HepG2 (cell line): ENCODE measurements around the gene SMOC1. TPM values are rescaled to one million over a fixed set of nuclear protein-coding genes. Genes with fewer than 3 reads are reported as not detected.

Source experiments
- DPF2 ChIP-seq: sonication (generic); formaldehyde crosslinking; IDR thresholded peaks from 2 replicates; pipeline ENCODE4 v1.4.0; 2020; ENCODE audit warnings: mild to moderate bottlenecking, low read depth, missing genetic modification reagents, borderline replicate concordance
- JUN ChIP-seq: sonication (generic); formaldehyde crosslinking; IDR thresholded peaks from 2 replicates; pipeline ENCODE4 v1.4.0; 2020; ENCODE audit warnings: mild to moderate bottlenecking, missing genetic modification reagents
- MIXL1 ChIP-seq: IDR thresholded peaks from 2 replicates; pipeline ENCODE4 v1.6.1; 2016
- MTA3 ChIP-seq: sonication (generic); formaldehyde crosslinking; IDR thresholded peaks from 2 replicates; pipeline ENCODE4 v1.4.0; 2020; ENCODE audit warnings: missing genetic modification reagents
- NCOR1 ChIP-seq: fragments of 200-600 bp; sonication (generic); IDR thresholded peaks from 2 replicates; pipeline ENCODE4 v1.7.0; 2017; ENCODE audit warnings: antibody characterized with exemption, low read length, borderline replicate concordance
- NR2F2 ChIP-seq: IDR thresholded peaks from 2 replicates; pipeline ENCODE4 v1.6.1; 2012; ENCODE audit warnings: low read depth, inconsistent platforms, borderline replicate concordance
- SMAD3 ChIP-seq: sonication (generic); formaldehyde crosslinking; IDR thresholded peaks from 2 replicates; pipeline ENCODE4 v1.4.0; 2020; ENCODE audit warnings: missing genetic modification reagents
- SNRNP70 ChIP-seq: fragments of 200-400 bp; formaldehyde crosslinking; IDR thresholded peaks from 2 replicates; pipeline ENCODE4 v1.6.1; 2017; ENCODE audit warnings: mild to moderate bottlenecking, low read depth, low read length, moderate library complexity
- TEF ChIP-seq: sonication (generic); formaldehyde crosslinking; IDR thresholded peaks from 2 replicates; pipeline ENCODE4 v1.5.0; 2020; ENCODE audit warnings: missing genetic modification reagents
- ZBTB8A ChIP-seq: sonication (generic); formaldehyde crosslinking; IDR thresholded peaks from 2 replicates; pipeline ENCODE4 v1.4.0; 2020; ENCODE audit warnings: mild to moderate bottlenecking, low read depth, missing genetic modification reagents, borderline replicate concordance
- ZNF234 ChIP-seq: sonication (generic); formaldehyde crosslinking; conservative IDR thresholded peaks from 2 replicates; pipeline ENCODE4 v1.5.1; 2020; ENCODE audit warnings: mild to moderate bottlenecking, missing genetic modification reagents
- ZNF276 ChIP-seq: sonication (generic); formaldehyde crosslinking; IDR thresholded peaks from 2 replicates; pipeline ENCODE4 v1.4.0; 2020; ENCODE audit warnings: mild to moderate bottlenecking, low read depth, missing genetic modification reagents
- ZNF326 ChIP-seq: sonication (generic); formaldehyde crosslinking; IDR thresholded peaks from 2 replicates; pipeline ENCODE4 v1.4.0; 2020; ENCODE audit warnings: missing genetic modification reagents, borderline replicate concordance
- ZNF34 ChIP-seq: sonication (generic); formaldehyde crosslinking; IDR thresholded peaks from 2 replicates; pipeline ENCODE4 v1.4.0; 2020; ENCODE audit warnings: mild to moderate bottlenecking, missing genetic modification reagents, borderline replicate concordance
- ZNF547 ChIP-seq: sonication (generic); formaldehyde crosslinking; IDR thresholded peaks from 2 replicates; pipeline ENCODE4 v1.5.1; 2020; ENCODE audit warnings: mild to moderate bottlenecking, missing genetic modification reagents
- ZNF737 ChIP-seq: sonication (generic); formaldehyde crosslinking; IDR thresholded peaks from 2 replicates; pipeline ENCODE4 v1.5.0; 2020; ENCODE audit warnings: missing genetic modification reagents, mild to moderate bottlenecking, borderline replicate concordance
- ZNF816 ChIP-seq: sonication (generic); formaldehyde crosslinking; IDR thresholded peaks from 2 replicates; pipeline ENCODE4 v1.8.0; 2022; ENCODE audit warnings: missing genetic modification reagents, mild to moderate bottlenecking, borderline replicate concordance
- ZSCAN25 ChIP-seq: sonication (generic); formaldehyde crosslinking; IDR thresholded peaks from 2 replicates; pipeline ENCODE4 v1.8.0; 2022; ENCODE audit warnings: mild to moderate bottlenecking, missing genetic modification reagents
- polyA plus RNA-seq, 8 experiments: library from polyadenylated mRNA; depleted of rRNA in 3 of 8; stranded (reverse) in 7 of 8; unstranded in 1 of 8; fragments of >200 nt; fragmentation: Illumina TruSeq in 4 of 8; extraction: Trizol in 4 of 8; gene quantifications; 2 replicates each; pipeline versions ENCODE4 v1.2.1 to v1.2.3, GENCODE V29; 2011 to 2016; ENCODE audit warnings: low read depth in 4 of 8, missing spikeins in 1 of 8, mixed read lengths in 1 of 8; ENCODE audit not compliant: insufficient read depth in 1 of 8
- total RNA-seq, 5 experiments: library from RNA; depleted of rRNA; stranded (reverse); fragments of >200 nt; fragmentation: Illumina TruSeq; extraction: Trizol; gene quantifications; 2 replicates each; pipeline ENCODE4 v1.2.3, GENCODE V29; 2016; ENCODE audit warnings: low read depth in 1 of 5
- TF ChIP-seq, protein P1 (sequence below): sonication (generic); formaldehyde crosslinking; IDR thresholded peaks from 2 replicates; pipeline ENCODE4 v1.5.0; 2020; ENCODE audit warnings: mild to moderate bottlenecking, missing genetic modification reagents, moderate library complexity
- TF ChIP-seq, protein P2 (sequence below): sonication (generic); formaldehyde crosslinking; IDR thresholded peaks from 2 replicates; pipeline ENCODE4 v1.4.0; 2020; ENCODE audit warnings: mild to moderate bottlenecking, missing genetic modification reagents, borderline replicate concordance
- TF ChIP-seq, protein P3 (sequence below): sonication (generic); formaldehyde crosslinking; IDR thresholded peaks from 2 replicates; pipeline ENCODE4 v1.5.1; 2020; ENCODE audit warnings: missing genetic modification reagents, mild to moderate bottlenecking, borderline replicate concordance

Gene SMOC1
- total and polyA plus RNA-seq, 2 of the 13 experiments (the other 11 are each of a cell fraction or from before 2014, with no cell fraction given) = 17.8 to 35.6 TPM

- TF ChIP-seq, protein P1, sequence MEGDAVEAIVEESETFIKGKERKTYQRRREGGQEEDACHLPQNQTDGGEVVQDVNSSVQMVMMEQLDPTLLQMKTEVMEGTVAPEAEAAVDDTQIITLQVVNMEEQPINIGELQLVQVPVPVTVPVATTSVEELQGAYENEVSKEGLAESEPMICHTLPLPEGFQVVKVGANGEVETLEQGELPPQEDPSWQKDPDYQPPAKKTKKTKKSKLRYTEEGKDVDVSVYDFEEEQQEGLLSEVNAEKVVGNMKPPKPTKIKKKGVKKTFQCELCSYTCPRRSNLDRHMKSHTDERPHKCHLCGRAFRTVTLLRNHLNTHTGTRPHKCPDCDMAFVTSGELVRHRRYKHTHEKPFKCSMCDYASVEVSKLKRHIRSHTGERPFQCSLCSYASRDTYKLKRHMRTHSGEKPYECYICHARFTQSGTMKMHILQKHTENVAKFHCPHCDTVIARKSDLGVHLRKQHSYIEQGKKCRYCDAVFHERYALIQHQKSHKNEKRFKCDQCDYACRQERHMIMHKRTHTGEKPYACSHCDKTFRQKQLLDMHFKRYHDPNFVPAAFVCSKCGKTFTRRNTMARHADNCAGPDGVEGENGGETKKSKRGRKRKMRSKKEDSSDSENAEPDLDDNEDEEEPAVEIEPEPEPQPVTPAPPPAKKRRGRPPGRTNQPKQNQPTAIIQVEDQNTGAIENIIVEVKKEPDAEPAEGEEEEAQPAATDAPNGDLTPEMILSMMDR (CRISPR knock-in tag) = peak; percentile 14
- TF ChIP-seq MTA3 (CRISPR knock-in tag) = no peak
- TF ChIP-seq JUN (CRISPR knock-in tag) = no peak
- TF ChIP-seq ZBTB8A (CRISPR knock-in tag) = no peak
- TF ChIP-seq ZNF816 = no peak
- TF ChIP-seq SMAD3 = 0 out of 2 replicates have a peak, but pooled peaks have one; percentile 35
- TF ChIP-seq TEF (CRISPR knock-in tag) = no peak
- TF ChIP-seq ZNF34 (CRISPR knock-in tag) = 0 out of 2 replicates have a peak, but pooled peaks have one; percentile 42
- TF ChIP-seq, protein P2, sequence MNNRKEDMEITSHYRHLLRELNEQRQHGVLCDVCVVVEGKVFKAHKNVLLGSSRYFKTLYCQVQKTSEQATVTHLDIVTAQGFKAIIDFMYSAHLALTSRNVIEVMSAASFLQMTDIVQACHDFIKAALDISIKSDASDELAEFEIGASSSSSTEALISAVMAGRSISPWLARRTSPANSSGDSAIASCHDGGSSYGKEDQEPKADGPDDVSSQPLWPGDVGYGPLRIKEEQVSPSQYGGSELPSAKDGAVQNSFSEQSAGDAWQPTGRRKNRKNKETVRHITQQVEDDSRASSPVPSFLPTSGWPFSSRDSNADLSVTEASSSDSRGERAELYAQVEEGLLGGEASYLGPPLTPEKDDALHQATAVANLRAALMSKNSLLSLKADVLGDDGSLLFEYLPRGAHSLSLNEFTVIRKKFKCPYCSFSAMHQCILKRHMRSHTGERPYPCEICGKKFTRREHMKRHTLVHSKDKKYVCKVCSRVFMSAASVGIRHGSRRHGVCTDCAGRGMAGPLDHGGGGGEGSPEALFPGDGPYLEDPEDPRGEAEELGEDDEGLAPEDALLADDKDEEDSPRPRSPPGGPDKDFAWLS = no peak
- TF ChIP-seq ZNF276 = no peak
- no peak for TF ChIP-seq NR2F2
- TF ChIP-seq, protein P3, sequence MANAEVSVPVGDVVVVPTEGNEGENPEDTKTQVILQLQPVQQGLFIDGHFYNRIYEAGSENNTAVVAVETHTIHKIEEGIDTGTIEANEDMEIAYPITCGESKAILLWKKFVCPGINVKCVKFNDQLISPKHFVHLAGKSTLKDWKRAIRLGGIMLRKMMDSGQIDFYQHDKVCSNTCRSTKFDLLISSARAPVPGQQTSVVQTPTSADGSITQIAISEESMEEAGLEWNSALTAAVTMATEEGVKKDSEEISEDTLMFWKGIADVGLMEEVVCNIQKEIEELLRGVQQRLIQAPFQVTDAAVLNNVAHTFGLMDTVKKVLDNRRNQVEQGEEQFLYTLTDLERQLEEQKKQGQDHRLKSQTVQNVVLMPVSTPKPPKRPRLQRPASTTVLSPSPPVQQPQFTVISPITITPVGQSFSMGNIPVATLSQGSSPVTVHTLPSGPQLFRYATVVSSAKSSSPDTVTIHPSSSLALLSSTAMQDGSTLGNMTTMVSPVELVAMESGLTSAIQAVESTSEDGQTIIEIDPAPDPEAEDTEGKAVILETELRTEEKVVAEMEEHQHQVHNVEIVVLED (CRISPR knock-in tag) = 0 out of 2 replicates have a peak, but pooled peaks have one; percentile 47
- TF ChIP-seq MIXL1 (CRISPR knock-in tag) = no peak
- TF ChIP-seq DPF2 (CRISPR knock-in tag) = 0 out of 2 replicates have a peak, but pooled peaks have one; percentile 12
- TF ChIP-seq ZNF326 (CRISPR knock-in tag) = no peak
- TF ChIP-seq ZSCAN25 (CRISPR knock-in tag) = peak; percentile 59
- no peak for TF ChIP-seq SNRNP70
- no peak; the same call in 1 of the 2 replicates for TF ChIP-seq ZNF737 (CRISPR knock-in tag)
- TF ChIP-seq NCOR1 = no peak
- peak; percentile 79 for TF ChIP-seq ZNF547 (CRISPR knock-in tag)
- no peak for TF ChIP-seq ZNF234 (CRISPR knock-in tag)
Measured at GRCh38 chr14:69879175-69880043, at the start of gene SMOC1 (continued).
